HG02885 (cell line): ENCODE data around the gene FARP1.
"Not testable (repeated sequence)": the region's sequence is repeated elsewhere in the genome, so short reads cannot be mapped to it uniquely, and the experiment has no call there.

Experiments
- ATAC-seq: cut with Tn5 transposase; IDR thresholded peaks from one replicate; pipeline ENCODE4 v1.9.1; 2021; ENCODE audit warnings: mild to moderate bottlenecking; ENCODE audit not compliant: unreplicated experiment, poor library complexity

The FARP1 gene

GRCh38 chr13:98348466-98349200 lies 205.7 kb downstream of the FARP1 start:
- ATAC-seq, result no peak

- ATAC-seq, result no peak
These were observed 206.9 kb downstream of the FARP1 start for GRCh38 chr13:98349731-98350305.

DNA sequence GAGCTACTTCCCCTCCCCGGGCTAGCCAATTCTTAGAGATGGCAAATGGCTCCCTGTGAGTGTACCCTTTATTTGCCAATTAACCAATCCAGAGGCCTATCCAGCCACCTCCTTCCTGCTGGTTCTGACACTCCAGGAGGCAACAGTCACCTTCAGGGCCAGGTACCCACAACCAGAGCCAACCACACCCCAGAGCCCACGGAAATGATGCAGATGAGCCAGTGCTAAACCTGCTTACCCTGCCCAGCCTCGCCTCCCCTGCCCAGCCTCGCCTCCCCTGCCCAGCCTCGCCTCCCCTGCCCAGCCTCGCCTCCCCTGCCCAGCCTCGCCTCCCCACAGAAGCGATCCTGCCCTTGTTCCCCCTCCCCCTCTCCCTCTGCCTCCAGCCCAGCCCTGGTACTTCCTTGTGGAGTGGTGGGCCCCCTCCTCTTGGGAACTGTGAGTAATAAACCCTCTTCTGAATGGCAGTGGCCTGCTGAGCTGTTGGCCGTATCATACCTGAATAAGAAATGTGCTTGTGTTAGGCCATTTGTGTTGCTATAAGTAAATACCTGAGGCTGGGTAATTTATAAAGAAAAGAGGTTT lies 207.9 kb downstream of the FARP1 start:
- ATAC-seq, result no peak

DNA sequence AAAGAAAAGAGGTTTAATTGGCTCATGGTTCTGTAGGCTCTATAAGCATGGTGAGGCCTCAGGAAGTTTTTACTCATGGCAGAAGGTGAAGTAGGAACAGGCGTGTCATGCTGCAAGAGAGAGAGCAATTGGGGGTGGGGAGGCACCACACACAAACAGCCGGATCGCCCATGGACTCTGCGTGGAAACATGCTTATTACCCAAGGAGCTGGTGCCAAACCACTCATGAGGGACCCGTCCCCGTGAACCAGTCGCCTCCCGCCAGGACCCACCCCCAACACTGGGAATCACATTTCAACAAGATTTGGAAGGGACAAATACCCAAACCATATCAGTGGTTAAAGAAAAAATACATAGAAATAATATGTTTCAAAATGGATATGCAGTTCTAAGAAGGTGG lies 208.7 kb downstream of the FARP1 start:
- no peak for ATAC-seq

- ATAC-seq, result no peak
These were observed 209.3 kb downstream of the FARP1 start for GRCh38 chr13:98352226-98352625.

DNA sequence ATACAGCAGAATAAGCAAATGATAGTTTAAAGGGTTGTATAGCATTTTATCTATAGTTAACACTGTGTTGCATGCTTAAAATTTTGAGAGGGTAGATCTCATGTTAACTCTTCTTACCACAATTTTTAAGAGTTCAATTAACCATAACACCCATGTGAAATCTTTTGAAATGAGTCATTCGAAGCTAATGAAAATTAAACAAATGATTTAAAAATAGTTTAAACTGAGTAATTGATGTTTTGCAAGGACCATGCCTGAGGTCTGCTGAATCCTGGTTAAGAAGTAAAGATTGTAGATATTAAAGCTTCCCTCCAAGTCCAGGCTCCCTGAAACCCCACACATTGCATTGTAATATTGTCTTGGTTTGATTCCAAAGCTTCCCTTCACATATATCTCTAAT lies 210.9 kb downstream of the FARP1 start:
- no peak for ATAC-seq

- ATAC-seq, result no peak
These were observed 216.0 kb downstream of the FARP1 start for GRCh38 chr13:98358937-98359336.

- ATAC-seq, result no peak
These were observed 217.7 kb downstream of the FARP1 start for GRCh38 chr13:98360545-98360944.

DNA sequence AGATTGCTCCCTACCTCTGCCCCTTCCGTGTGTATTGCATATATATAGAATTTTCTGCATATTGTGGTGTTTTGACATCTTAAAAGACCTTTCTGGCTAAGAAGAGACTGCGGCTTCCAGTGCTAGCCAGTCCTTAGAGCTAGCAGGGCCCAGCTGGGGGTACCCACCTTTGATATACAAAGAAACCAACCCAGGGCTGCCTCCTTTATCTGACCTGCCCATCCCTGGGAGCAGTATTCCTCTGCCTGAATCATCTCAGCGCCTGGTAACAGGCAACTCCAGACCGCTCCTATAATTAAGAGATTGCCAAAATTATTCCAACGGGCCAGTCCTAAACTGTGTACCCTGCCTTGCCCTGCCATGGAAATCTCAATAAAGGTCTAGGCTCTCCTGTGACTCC lies 220.4 kb downstream of the FARP1 start:
- ATAC-seq, result no peak

GRCh38 chr13:98364179-98364578 lies 221.3 kb downstream of the FARP1 start:
- ATAC-seq, result no peak

DNA sequence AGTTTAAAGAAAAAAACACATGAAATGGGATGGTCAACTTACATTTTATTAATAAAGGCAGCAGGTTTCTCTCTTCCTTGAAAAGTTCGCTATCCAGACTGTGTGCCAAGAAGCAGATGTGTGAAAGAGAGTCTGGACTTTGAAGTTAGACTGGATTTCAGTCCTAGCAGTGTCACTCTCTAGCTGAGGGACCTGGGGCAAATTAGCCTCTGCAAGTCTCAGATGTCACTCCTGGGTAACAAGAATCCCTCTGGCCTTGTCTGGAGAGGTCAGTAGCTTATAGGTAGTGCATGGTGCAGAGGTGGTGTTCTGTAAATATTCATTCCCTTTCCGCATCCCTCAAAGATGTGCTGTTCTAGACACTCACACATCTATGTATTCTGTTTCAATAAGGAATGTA lies 221.8 kb downstream of the FARP1 start:
- ATAC-seq, result no peak

DNA sequence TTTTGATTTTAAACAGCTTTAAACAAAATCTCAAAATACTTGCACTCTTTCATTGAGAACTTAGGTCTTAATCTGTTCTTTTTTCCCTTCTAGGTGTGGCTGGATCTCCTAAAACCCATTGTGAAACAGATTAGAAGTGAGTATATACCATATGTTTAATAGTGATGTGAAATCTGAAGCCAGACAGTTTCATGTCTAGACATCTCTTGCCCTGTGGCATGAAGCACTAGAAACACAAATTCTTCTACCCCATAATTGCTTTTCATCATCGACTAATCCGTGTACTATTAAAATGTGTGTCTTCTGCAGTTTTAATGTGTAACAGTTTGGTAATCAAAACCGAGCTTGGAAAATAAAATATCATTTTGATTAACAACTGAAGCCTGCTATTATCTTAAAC lies 222.4 kb downstream of the FARP1 start:
- no peak for ATAC-seq

DNA sequence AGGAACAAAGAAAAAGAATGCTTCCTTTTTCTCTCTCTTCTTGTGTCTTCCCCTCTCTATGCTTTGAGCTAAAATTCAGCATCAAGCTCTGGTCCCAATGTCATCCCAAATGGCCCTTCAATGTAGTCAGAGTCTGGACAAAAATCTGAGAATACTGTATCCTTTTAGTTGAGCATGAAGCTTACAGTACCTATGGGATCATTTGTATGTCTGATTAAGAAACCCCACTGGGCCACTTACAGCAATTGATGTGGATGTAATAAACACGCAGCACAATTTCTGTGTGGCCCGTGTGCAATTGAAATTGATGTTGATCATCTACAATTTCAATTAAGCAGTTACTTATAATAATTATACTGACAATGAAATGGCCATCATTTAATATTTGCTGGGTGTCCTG lies 223.1 kb downstream of the FARP1 start:
- no peak for ATAC-seq

DNA sequence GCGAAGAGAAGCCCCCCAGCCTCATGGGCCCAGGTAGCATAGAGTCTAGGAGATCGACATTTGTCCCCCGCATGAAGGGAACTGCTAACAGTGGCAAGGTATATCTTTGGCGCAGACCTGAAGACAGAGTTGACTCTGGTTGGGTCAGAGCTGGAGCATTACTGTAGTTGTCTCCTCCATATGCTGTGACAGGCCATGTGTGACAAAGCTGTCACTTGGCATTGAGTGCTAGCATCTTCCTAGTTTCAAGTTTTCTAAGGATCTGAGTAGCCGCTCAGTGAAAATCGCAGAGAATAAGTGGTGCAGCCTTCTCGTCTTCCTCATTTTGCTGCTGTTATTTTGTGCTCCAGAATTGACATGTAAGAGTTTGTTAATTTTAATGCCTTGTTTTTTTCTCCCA lies 223.5 kb downstream of the FARP1 start:
- no peak for ATAC-seq

DNA sequence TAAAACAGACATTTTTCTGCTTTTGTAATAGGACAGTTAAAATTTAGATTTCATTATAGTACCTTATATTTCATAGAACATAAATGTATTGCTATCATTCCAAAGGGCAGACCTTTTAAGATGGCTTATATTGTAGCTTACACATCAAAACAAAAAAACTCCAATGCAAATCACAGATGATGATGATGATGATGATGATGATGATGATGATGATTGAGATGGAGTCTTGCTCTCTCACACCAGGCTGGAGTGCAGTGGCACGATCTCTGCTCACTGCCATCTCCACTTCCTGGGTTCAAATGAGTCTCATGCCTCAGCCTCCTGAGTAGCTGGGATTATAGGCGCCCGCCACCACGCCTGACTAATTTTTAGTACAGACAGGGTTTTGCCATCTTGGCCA lies 224.1 kb downstream of the FARP1 start:
- no peak for ATAC-seq

- ATAC-seq, result no peak
These were observed 225.1 kb downstream of the FARP1 start for GRCh38 chr13:98368019-98368418.

DNA sequence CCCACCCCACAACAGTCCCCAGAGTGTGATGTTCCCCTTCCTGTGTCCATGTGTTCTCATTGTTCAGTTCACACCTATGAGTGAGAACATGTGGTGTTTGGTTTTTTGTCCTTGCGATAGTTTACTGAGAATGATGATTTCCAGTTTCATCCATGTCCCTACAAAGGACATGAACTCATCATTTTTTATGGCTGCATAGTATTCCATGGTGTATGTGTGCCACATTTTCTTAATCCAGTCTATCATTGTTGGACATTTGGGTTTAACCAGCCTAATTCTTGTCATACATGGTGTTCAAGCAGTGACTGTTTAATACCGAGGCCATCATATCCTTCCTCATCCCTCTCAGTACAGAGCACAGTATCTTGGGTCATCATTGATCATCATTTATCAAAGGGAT lies 226.6 kb downstream of the FARP1 start:
- ATAC-seq, result not testable (repeated sequence)

- no peak for ATAC-seq
These were observed 227.4 kb downstream of the FARP1 start for GRCh38 chr13:98370261-98370660.

DNA sequence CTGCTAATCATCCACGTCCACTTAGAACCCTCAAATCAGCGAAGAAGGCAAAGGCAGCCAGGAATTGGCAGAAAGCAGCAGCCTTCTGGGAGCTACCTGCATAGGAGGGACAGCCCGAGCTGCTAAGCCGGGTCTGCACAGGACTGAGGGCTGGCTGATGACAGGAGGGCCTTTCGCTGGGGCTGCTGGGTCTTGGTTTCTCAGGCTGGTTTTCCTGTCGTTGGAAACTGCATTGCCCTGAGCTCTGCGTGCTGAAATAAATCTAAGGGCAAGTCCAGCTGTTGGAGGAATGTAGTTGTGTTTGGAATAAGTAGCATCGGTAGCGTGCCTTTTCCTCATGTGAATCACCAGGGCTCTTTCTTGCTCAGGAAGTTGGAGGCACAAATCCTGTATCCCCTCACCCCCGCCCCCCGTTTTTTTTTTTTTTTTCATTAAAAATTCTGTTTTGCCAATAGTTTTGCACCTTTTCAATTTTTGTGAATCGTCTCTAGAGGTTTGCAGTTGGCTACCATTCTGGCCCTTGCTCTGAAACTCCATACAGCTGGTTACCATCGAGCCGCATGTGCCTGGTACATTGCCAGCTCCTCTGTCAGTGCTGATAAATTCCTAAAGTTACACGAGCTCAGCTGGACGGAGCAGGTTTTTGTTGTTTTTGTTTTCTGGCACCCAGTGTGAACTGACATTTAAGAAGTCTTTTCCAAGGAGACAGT lies 228.1 kb downstream of the FARP1 start:
- ATAC-seq, result no peak

DNA sequence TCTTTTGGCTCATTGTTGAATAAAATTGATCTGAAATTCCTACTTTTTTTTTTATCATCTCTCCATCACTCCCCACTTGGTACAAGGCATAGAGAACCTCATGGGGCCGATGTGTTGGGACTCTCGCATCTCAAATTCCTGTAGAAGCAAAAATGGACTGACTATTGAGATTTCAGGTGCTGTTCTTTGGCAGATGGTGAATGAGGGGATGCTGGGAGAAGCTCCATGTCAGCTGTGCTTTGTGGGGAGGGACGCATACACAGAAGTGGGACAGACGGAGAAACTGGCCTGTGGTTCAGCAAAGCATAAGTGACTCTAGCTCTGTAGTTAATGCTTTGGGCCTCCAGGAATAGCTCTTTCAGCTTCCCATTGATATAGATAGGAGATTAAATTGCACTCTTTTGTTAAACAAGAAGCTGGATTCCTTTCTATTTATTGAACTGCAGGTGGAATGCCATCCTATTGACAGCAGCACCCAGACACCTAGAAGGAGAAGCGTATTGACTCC lies 228.7 kb downstream of the FARP1 start:
- ATAC-seq, result no peak

DNA sequence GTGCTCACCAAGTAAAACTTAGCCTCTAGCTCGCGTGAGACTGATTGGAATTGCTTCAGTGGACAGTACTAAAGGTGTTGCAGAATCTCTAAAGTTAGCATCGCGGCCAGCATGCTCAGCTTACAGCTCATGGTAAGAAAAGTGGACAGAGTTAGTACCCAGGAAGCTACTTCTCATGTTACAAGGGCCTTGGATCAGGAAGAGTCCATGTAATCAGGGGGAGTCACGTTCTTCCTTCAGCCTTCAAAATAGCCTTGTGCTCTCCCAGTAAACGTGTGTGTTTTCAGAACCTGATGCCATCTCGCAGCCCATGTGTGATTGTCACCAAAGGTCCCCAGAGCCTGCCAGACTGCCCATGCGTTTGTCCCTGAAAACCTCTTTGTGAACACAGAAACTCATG lies 230.0 kb downstream of the FARP1 start:
- ATAC-seq, result no peak
